GM18951 (cell line): ENCODE results near the gene BFSP1.

Experiments used
- POLR2A ChIP-seq: IDR thresholded peaks from 4 replicates; pipeline ENCODE4 v1.6.1; 2011; ENCODE audit warnings: mild to moderate bottlenecking; ENCODE audit not compliant: insufficient read length, insufficient read depth; ENCODE audit errors: extremely low read depth
- in situ Hi-C: fragments of 300-500 bp; cut with MboI; formaldehyde crosslinking; loops from one replicate; pipeline ENCODE4 v1.12.0; 2022; ENCODE audit warnings: low sequenced_read_pairs, mixed read lengths, inconsistent platforms; ENCODE audit not compliant: unreplicated experiment

The BFSP1 gene

GRCh38 chr20:17494201-17494600 lies 37.0 kb downstream of the BFSP1 start:
- in situ Hi-C loops = no loop called here
- no peak for TF ChIP-seq POLR2A

DNA sequence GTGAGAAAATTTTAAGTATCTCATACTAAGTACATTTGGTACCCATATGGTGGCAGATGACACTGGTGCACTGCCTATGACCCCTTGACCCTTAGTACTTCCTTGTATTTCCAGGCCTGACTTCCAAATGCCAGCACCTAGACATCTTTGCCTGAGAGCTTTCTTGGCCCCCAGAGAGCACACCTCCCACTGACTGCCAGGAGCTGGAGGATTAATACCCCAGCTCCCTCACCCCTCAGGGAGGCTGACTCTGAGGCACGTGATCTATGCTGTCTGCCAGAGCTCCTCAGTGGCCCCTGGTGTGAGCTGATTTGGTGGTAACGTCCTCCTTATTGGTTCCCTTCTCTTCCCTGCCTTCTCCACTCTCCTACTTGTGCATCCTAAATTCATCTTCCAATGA lies 38.0 kb downstream of the BFSP1 start:
- no peak for TF ChIP-seq POLR2A
- in situ Hi-C loops = no loop called here

GRCh38 chr20:17491488-17491887 lies 39.7 kb downstream of the BFSP1 start:
- in situ Hi-C loops = no loop called here
- no peak for TF ChIP-seq POLR2A

DNA sequence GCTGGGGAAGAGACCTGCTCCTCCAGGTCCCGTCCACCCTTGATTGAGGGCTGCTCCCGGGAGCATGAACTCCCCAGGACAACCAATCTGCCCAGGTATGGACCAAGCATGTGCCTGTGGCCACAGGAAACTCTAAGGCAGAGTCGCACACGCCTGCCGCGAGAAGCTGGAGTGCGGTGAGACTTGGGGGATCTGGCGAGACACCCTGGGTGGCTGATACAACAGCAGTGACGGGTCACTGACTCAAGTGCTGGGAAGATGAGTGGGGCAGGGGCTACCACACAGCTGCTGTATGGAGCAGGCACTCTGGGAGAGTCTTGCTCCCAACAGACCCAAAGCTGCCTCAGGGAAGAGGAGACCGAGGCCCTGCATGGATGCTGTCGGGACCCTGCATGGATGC lies 40.1 kb downstream of the BFSP1 start:
- no peak for TF ChIP-seq POLR2A
- in situ Hi-C loops = no loop called here

DNA sequence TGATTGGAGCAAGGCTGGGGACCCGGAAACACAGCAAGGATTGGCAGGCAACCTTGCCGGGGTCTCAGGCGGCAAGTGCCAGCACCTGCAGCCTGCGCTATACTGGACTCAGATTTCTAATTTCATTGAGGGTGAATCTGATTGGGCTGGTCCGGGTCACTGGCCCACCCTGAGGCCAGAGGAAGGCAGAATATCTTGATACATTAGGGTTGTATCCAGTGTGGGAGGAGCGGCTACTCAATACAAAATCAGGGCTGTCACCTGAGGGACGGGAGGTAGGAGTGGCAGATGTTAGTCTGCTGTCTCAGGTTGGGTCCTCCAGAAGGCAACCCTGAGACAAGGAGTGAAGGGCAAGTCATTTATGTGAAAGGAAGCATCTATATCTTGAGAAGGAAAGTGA lies 40.7 kb downstream of the BFSP1 start:
- no peak for TF ChIP-seq POLR2A
- in situ Hi-C loops = no loop called here

GRCh38 chr20:17488916-17489600 lies 42.1 kb downstream of the BFSP1 start:
- TF ChIP-seq POLR2A = no peak
- in situ Hi-C loops = no loop called here

DNA sequence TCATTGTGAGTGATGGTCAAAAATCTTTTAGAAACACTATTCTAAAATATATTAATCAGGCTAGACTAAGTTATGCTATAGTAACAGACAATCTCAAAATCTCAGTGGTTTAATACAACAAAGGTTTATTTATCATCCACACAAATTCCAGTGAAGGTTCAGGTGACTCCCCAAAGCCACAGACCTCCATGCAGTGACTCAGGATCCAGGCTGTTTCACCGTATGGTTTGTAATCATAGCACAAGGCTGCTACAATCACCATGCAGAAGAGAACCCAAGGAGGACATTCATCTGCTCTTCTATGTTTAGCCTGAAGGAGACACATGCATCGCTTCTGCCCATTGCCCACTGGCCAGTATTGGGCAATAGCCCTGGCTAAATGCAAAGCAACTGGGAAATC lies 46.2 kb downstream of the BFSP1 start:
- TF ChIP-seq POLR2A = no peak
- in situ Hi-C loops = no loop called here

DNA sequence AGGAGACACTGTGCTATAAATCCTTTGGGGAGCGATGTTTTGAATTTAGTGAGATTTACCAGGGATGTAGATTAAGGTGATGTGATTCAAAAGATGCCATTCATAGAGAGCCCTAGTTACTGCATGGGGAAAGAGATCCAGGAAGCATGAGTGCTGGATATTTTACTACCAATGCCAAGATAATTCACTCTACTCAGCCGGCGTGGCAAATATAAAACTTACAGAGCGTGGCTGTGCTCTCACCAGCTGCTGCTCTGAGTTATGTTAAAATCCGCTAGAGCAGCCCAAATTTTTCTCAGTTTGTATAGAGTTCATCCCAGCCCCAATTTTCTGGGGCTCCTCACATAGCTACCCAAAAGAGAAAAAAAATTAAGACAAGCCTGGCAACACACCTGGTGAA lies 48.6 kb downstream of the BFSP1 start:
- no peak for TF ChIP-seq POLR2A
- in situ Hi-C loops = no loop called here

DNA sequence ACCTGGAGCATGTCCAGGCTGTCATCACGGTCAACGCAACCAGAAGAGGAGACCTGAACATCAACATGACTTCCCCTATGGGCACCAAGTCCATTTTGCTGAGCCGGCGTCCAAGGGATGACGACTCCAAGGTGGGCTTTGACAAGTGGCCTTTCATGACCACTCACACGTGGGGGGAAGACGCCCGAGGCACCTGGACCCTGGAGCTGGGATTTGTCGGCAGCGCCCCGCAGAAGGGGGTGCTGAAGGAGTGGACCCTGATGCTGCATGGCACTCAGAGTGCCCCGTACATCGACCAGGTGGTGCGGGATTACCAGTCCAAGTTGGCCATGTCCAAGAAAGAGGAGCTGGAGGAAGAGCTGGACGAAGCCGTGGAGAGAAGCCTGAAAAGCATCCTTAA lies 49.5 kb downstream of the BFSP1 start:
- TF ChIP-seq POLR2A = no peak
- in situ Hi-C loops = no loop called here

DNA sequence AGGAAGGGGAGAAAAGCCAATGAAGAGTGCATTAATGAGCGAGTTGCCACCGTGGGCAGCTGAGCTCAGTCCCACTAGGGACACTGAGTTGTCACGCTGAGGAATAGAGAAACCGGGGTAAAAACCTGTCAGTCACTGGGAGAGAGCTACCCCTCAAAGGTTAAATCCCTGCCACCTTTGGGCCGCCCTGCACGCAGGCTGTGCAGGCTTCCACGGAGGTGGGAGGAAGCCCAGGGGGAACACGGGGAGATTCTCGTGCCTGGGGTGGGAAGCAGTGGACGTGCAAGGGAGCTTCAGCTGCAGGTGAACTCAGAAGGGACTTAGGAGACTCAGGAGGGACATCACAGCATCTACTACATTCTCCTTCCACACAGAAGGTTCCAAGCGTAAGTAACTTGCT lies 50.5 kb downstream of the BFSP1 start:
- in situ Hi-C loops = no loop called here
- no peak for TF ChIP-seq POLR2A

GRCh38 chr20:17479063-17479657 lies 52.0 kb downstream of the BFSP1 start:
- TF ChIP-seq POLR2A = no peak
- in situ Hi-C loops = no loop called here

GRCh38 chr20:17473659-17474058 lies 57.5 kb downstream of the BFSP1 start:
- TF ChIP-seq POLR2A = no peak
- in situ Hi-C loops = no loop called here

- no peak for TF ChIP-seq POLR2A
- in situ Hi-C loops = no loop called here
Observed at GRCh38 chr20:17471606-17472187, 59.5 kb downstream of the BFSP1 start.

- no peak for TF ChIP-seq POLR2A
Observed at GRCh38 chr20:17470973-17471372, 60.2 kb downstream of the BFSP1 start.

More at GRCh38 chr20:17470973-17471372, 60.2 kb downstream of the BFSP1 start:
- in situ Hi-C loops = no loop called here
